GM23248 (cell line): ENCODE measurements around the gene NRM. TPM values are rescaled to one million over a fixed set of nuclear protein-coding genes. Genes with fewer than 3 reads are reported as not detected.

Experiments used
- DNase-seq: peaks from one replicate; pipeline ENCODE4 v3.0.0-alpha.2; 2015
- H2AFZ ChIP-seq: fragments of 200-600 bp; sonication (generic); 2 replicates; pipeline ENCODE4 v1.6.1; 2016; ENCODE audit warnings: antibody characterized with exemption
- H3F3A ChIP-seq: fragments of 200-600 bp; sonication (generic); 2 replicates; pipeline ENCODE4 v1.6.1; 2016; ENCODE audit warnings: mild to moderate bottlenecking, antibody characterized with exemption, mixed run types; ENCODE audit not compliant: insufficient read depth
- H3K27ac ChIP-seq: fragments of 200-600 bp; sonication (generic); 2 replicates; pipeline ENCODE4 v1.5.1; 2016; ENCODE audit warnings: mild to moderate bottlenecking
- H3K27me3 ChIP-seq: fragments of 200-600 bp; sonication (generic); replicated peaks from 2 replicates; pipeline ENCODE4 v1.6.1; 2016; ENCODE audit warnings: mild to moderate bottlenecking; ENCODE audit not compliant: insufficient read depth
- H3K36me3 ChIP-seq: fragments of 200-600 bp; sonication (generic); 2 replicates; pipeline ENCODE4 v1.6.1; 2016; ENCODE audit warnings: low read depth, mild to moderate bottlenecking
- H3K4me1 ChIP-seq: fragments of 200-600 bp; sonication (generic); 2 replicates; pipeline ENCODE4 v1.6.1; 2016; ENCODE audit warnings: mild to moderate bottlenecking; ENCODE audit not compliant: insufficient read depth
- H3K4me2 ChIP-seq: fragments of 200-600 bp; sonication (generic); one replicate; pipeline ENCODE4 v1.6.1; 2016; ENCODE audit warnings: mild to moderate bottlenecking; ENCODE audit not compliant: unreplicated experiment
- H3K4me3 ChIP-seq: fragments of 200-600 bp; sonication (generic); 2 replicates; pipeline ENCODE4 v1.5.1; 2016; ENCODE audit warnings: mild to moderate bottlenecking
- H3K79me2 ChIP-seq: fragments of 200-600 bp; sonication (generic); 2 replicates; pipeline ENCODE4 v1.6.1; 2016; ENCODE audit warnings: mild to moderate bottlenecking; ENCODE audit not compliant: insufficient read depth
- H3K9ac ChIP-seq: fragments of 200-600 bp; sonication (generic); 2 replicates; pipeline ENCODE4 v1.6.1; 2016; ENCODE audit warnings: mild to moderate bottlenecking
- H3K9me2 ChIP-seq: fragments of 200-600 bp; sonication (generic); 2 replicates; pipeline ENCODE4 v1.6.1; 2016; ENCODE audit warnings: mixed run types, mild to moderate bottlenecking, moderate library complexity; ENCODE audit not compliant: insufficient read depth
- H3K9me3 ChIP-seq: fragments of 200-600 bp; sonication (generic); one replicate; pipeline ENCODE4 v1.6.1; 2017; ENCODE audit warnings: low read depth
- H4K20me1 ChIP-seq: fragments of 200-600 bp; sonication (generic); 2 replicates; pipeline ENCODE4 v1.6.0; 2016; ENCODE audit not compliant: insufficient read depth
- EZH2 ChIP-seq: fragments of 200-600 bp; sonication (generic); IDR thresholded peaks from 2 replicates; pipeline ENCODE4 v1.6.1; 2018; ENCODE audit warnings: antibody characterized with exemption, mild to moderate bottlenecking; ENCODE audit not compliant: insufficient read depth, poor library complexity, severe bottlenecking
- EZH2phosphoT487 ChIP-seq: fragments of 200-600 bp; sonication (generic); IDR thresholded peaks from 2 replicates; pipeline ENCODE4 v1.6.1; 2018; ENCODE audit warnings: antibody characterized with exemption, moderate library complexity, mild to moderate bottlenecking, low read depth; ENCODE audit not compliant: insufficient read depth
- WGBS, 2 experiments: methylation state at CpG; one replicate each; pipeline ENCODE4 v1.1.6; 2015 to 2017; ENCODE audit warnings: low lambda C conversion rate in 2 of 2, low coverage in 1 of 2; ENCODE audit errors: missing lambda C conversion rate in 2 of 2; 5-methylcytosine and 5-hydroxymethylcytosine counted together
- in situ Hi-C: fragments of 300-500 bp; cut with MboI; formaldehyde crosslinking; loops from 2 replicates; pipeline ENCODE4 v1.15.0; 2020
- polyA plus RNA-seq: library from polyadenylated mRNA; unstranded; fragments of >200 nt; fragmentation: Nextera tagmentation; extraction: Ambion mirVana; gene quantifications from 2 replicates; pipeline ENCODE4 v1.2.1, GENCODE V29; 2016
- total RNA-seq: library from RNA; depleted of rRNA; stranded (reverse); fragments of >200 nt; shearing (Covaris generic); gene quantifications from 2 replicates; pipeline ENCODE4 v1.2.3, GENCODE V29; 2014; rRNA removed

Gene NRM
- total RNA-seq: 5.8 and 6.2 TPM in 2 replicates
- 11.3 and 11.6 TPM in 2 replicates for polyA plus RNA-seq

- Histone ChIP-seq H3K79me2 (peaks cover 40% of the 10 kb centered on the region), H3K4me2 (peak within 1 kb of the TSS; percentile 83), H3K36me3 (no peaks in the 10 kb centered on the region), H3K9me2 (no peaks in the 10 kb centered on the region), H3K27me3 (no peaks in the 10 kb centered on the region), H3K27ac (peak within 1 kb of the TSS; percentile 92), H2AFZ (peak within 1 kb of the TSS; percentile 91), H3K4me3 (peak within 1 kb of the TSS; percentile 91), H3K9me3 (no peaks in the 10 kb centered on the region), H3F3A (peaks cover 43% of the 10 kb centered on the region), H3K9ac (peak within 1 kb of the TSS; percentile 85), H4K20me1 (no peaks in the 10 kb centered on the region), H3K4me1 (peaks cover 41% of the 10 kb centered on the region)
- in situ Hi-C loops: no loop called here
- peak; percentile 96 for DNase-seq
- WGBS, 2 experiments: 2 to 3% methylated on average over 26 to 40 of the region's 40 CpGs
- TF ChIP-seq EZH2: no peak
- no peak for TF ChIP-seq EZH2phosphoT487
These were observed at the start of gene NRM for GRCh38 chr6:30690403-30691207. Gene NRM (minus strand): TSS chr6:30690984. CDS start chr6:30690974, 10 bp downstream.

- in situ Hi-C loops: loop anchor here (10.0 to 25.0 kb wide), 2 partner anchors 74 to 347 kb away; no protein-coding TSS in a partner anchor
- Histone ChIP-seq H3K36me3 (peaks cover 37% of the 10 kb centered on the region), H3K9me2 (no peaks in the 10 kb centered on the region)
These were observed 49.7 kb upstream of the NRM start for GRCh38 chr6:30740540-30740870.

GRCh38 chr6:30738532-30738931, 47.7 kb upstream of the NRM start:
- peaks cover 45% of the 10 kb centered on the region for H3K36me3 ChIP-seq
- no peaks in the 10 kb centered on the region for H3K9me3 ChIP-seq
- no peaks in the 10 kb centered on the region for H3K9me2 ChIP-seq
- H4K20me1 ChIP-seq: no peaks in the 10 kb centered on the region
- peaks cover 29% of the 10 kb centered on the region for H3K4me1 ChIP-seq
- in situ Hi-C loops: loop anchor here (10.0 to 25.0 kb wide), 2 partner anchors 136 to 349 kb away; no protein-coding TSS in a partner anchor
- no peaks in the 10 kb centered on the region for H3K27me3 ChIP-seq
- no peak for DNase-seq
- WGBS, 2 experiments: 70 to 75% methylated on average over 6 of the region's 6 CpGs
- H3K9ac ChIP-seq: no peak overlapping the region
- no peak overlapping the region for H3K27ac ChIP-seq
- no peak overlapping the region for H3K4me3 ChIP-seq
- peaks cover 94% of the 10 kb centered on the region for H3K79me2 ChIP-seq
- TF ChIP-seq EZH2 (no peak), EZH2phosphoT487 (no peak)
- no peak overlapping the region for H2AFZ ChIP-seq
- peaks cover 35% of the 10 kb centered on the region for H3F3A ChIP-seq
- no peak overlapping the region for H3K4me2 ChIP-seq

More at GRCh38 chr6:30740540-30740870, 49.7 kb upstream of the NRM start:
- DNase-seq: no peak
- H3K27me3 ChIP-seq: no peaks in the 10 kb centered on the region
- H3K9ac ChIP-seq: peak overlapping the region; percentile 99
- no peaks in the 10 kb centered on the region for H4K20me1 ChIP-seq
- WGBS, 2 experiments: 95 to 97% methylated on average over 2 of the region's 2 CpGs
- H3K79me2 ChIP-seq: peaks cover 84% of the 10 kb centered on the region
- H3K4me1 ChIP-seq: peaks cover 29% of the 10 kb centered on the region
- no peak overlapping the region for H2AFZ ChIP-seq
- H3K9me3 ChIP-seq: no peaks in the 10 kb centered on the region
- H3K27ac ChIP-seq: peak overlapping the region; percentile 96
- H3K4me3 ChIP-seq: no peak overlapping the region
- TF ChIP-seq EZH2phosphoT487: no peak
- TF ChIP-seq EZH2: no peak
- peak overlapping the region; percentile 7 for H3K4me2 ChIP-seq
- H3F3A ChIP-seq: peaks cover 28% of the 10 kb centered on the region

GRCh38 chr6:30735668-30736314, 45.0 kb upstream of the NRM start:
- Histone ChIP-seq H4K20me1 (no peaks in the 10 kb centered on the region), H3K27me3 (no peaks in the 10 kb centered on the region), H3K36me3 (peaks cover 58% of the 10 kb centered on the region), H3K9me3 (no peaks in the 10 kb centered on the region), H3K27ac (no peak overlapping the region), H3K4me3 (no peak overlapping the region), H2AFZ (no peak overlapping the region), H3K4me1 (peaks cover 19% of the 10 kb centered on the region), H3K79me2 (peaks cover 94% of the 10 kb centered on the region), H3K4me2 (no peak overlapping the region), H3K9me2 (no peaks in the 10 kb centered on the region), H3K9ac (no peak overlapping the region), H3F3A (peaks cover 44% of the 10 kb centered on the region)
- DNase-seq: no peak
- WGBS, 2 experiments: 88 to 89% methylated on average over 8 of the region's 8 CpGs
- TF ChIP-seq EZH2: no peak
- TF ChIP-seq EZH2phosphoT487: no peak
- in situ Hi-C loops: loop anchor here (10.0 to 25.0 kb wide), 2 partner anchors 139 to 352 kb away; no protein-coding TSS in a partner anchor
